ENCODE results near the gene SNU13. TPM values are rescaled to one million over a fixed set of nuclear protein-coding genes. Genes with fewer than 3 reads are reported as not detected.

The SNU13 gene
- total RNA-seq, 2 experiments from 2014 or later: 236 to 242 TPM

DNA sequence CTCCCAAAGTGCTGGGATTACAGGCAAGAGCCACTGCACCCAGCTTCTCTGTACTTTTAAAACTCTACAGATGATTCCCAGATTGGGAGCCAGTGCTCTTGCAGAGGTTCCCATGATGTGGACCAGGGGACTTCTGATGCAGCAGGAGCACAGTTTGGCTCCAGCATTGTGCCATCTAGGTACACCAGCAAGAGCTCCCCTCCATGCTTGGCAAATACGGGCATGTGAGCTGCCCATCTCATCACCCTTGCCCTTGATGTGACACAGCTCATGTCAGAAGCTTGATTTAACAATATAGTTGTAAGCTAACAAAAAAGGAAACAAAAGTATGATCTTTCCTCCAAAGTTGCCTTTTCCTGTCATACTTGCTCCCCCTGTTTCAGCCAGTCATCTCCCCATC, 28.7 kb downstream of the SNU13 start:
- Mint-ChIP-seq H3K27ac (peak overlapping the region; percentile 72), H3K9me3 (no peaks in the 10 kb centered on the region), H3K4me1 (ENCODE audit: low read depth) (no peaks in the 10 kb centered on the region), H3K36me3 (peaks cover 47% of the 10 kb centered on the region), H3K27me3 (no peaks in the 10 kb centered on the region), H3K4me3 (no peak overlapping the region)
- DNase-seq: no peak
- ChIA-PET CTCF (interaction anchor here (1.0 kb wide), 1 partner anchor 13 kb away, joined by 3 read pairs; no protein-coding TSS in a partner anchor), POLR2A (interaction anchor here (0.6 to 0.8 kb wide), 2 partner anchors 9 to 93 kb away, joined by 3 to 5 read pairs; no protein-coding TSS in a partner anchor)
- intact Hi-C loops (cut with micrococcal nuclease): no loop called here

DNA sequence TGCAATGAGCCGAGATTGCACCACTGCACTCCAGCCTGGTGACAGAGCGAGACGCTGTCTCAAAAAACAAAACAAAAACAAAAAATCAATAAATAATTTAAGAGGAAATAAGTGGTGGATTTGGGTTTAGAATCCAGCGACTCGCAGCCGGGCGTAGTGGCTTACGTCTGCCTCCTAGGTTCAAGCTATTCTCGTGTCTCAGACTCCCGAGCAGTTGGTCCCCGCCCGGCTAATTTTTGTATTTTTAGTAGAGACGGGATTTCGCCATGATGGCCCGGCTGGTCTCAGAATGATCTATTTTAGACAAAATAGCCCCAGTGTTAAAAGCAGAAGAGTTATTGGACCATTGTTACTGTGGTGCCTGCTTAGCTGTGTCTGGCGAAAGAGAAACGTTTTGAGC, 29.8 kb downstream of the SNU13 start:
- CTCF ChIA-PET: interaction anchor here (1.4 kb wide), 1 partner anchor 8 kb away, joined by 9 read pairs; no protein-coding TSS in a partner anchor
- POLR2A ChIA-PET: no interaction called here
- Mint-ChIP-seq H3K27me3 (no peaks in the 10 kb centered on the region), H3K9me3 (no peaks in the 10 kb centered on the region), H3K27ac (no peak overlapping the region), H3K36me3 (peaks cover 53% of the 10 kb centered on the region), H3K4me3 (no peak overlapping the region), H3K4me1 (ENCODE audit: low read depth) (no peaks in the 10 kb centered on the region)
- intact Hi-C loops (cut with micrococcal nuclease): no loop called here
- DNase-seq: no peak

DNA sequence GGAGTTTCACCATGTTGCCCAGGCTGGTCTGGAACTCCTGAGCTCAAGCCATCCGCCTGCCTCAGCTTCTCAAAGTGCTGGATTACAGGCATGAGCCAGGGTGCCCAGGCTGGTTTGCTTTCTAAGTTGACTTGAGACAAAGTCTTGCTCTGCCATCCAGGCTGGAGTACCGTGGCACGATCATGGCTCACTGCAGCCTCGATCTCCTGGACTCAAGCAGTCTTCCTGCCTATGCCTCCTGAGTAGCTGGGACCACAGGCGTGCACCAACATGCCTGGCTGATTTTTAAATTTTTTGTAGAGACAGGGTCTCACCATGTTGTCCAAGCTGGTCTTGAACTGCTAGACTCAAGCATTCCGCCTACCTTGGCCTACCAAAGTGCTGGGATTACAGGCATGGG, 31.0 kb downstream of the SNU13 start:
- Mint-ChIP-seq H3K27ac (no peak overlapping the region), H3K27me3 (no peaks in the 10 kb centered on the region), H3K9me3 (no peaks in the 10 kb centered on the region), H3K36me3 (peaks cover 60% of the 10 kb centered on the region), H3K4me1 (ENCODE audit: low read depth) (no peaks in the 10 kb centered on the region), H3K4me3 (no peak overlapping the region)
- DNase-seq: no peak
- POLR2A ChIA-PET: no interaction called here
- CTCF ChIA-PET: interaction anchor here (0.7 to 1.4 kb wide), 2 partner anchors 10 to 241 kb away, joined by 3 to 9 read pairs; no protein-coding TSS in a partner anchor
- intact Hi-C loops (cut with micrococcal nuclease): no loop called here

DNA sequence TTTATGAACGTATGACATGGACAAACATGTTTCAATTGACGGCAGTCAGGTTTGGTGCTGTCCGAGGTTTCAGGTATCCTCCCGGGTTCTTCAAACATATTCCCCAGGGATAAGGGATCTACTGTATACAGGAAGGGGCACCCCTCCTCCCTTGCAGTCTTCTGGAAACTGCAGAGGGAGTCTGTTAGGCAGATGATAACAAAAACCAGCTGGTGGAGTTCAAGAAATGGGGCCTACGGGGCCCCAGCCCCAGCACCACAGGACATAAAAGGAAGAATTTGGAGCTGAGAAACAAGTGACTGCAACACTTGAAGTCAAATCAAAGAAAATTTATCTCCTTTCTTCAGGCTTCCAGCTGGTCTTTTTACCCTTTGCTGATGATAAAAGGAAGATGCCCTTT, 32.1 kb downstream of the SNU13 start:
- no peak for DNase-seq
- CTCF ChIA-PET: interaction anchor here (1.2 to 1.4 kb wide), 2 partner anchors 9 to 10 kb away, joined by 3 to 5 read pairs; no protein-coding TSS in a partner anchor
- Mint-ChIP-seq H3K4me3 (no peak overlapping the region), H3K9me3 (no peaks in the 10 kb centered on the region), H3K4me1 (ENCODE audit: low read depth) (no peaks in the 10 kb centered on the region), H3K27me3 (no peaks in the 10 kb centered on the region), H3K27ac (no peak overlapping the region), H3K36me3 (peaks cover 63% of the 10 kb centered on the region)
- intact Hi-C loops (cut with micrococcal nuclease): no loop called here
- POLR2A ChIA-PET: no interaction called here

DNA sequence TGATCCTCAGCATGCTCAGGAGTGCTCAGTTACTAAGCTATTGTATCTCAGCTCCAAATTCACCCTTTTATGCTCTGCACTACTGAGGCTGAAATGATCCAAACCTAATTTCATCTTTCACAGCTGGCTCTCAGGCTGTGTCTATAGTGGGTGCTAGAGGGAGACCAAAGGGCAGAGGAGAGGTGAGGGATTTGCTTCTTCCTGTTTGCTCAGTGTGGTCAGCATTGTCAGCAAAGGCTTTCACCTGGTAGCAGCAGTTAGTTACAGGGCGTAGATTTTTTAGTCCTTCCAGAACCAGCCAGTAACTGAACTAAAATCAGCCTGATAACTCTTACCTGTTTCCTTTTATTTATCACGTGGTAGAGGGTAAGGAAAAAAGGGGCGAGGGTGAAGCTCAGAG, 34.3 kb downstream of the SNU13 start:
- Mint-ChIP-seq H3K9me3 (no peaks in the 10 kb centered on the region), H3K27ac (peak overlapping the region; percentile 23), H3K4me1 (ENCODE audit: low read depth) (no peaks in the 10 kb centered on the region), H3K36me3 (peaks cover 54% of the 10 kb centered on the region), H3K27me3 (no peaks in the 10 kb centered on the region), H3K4me3 (no peak overlapping the region)
- POLR2A ChIA-PET: interaction anchor here (1.2 kb wide), 1 partner anchor 33 kb away, joined by 3 read pairs; the partner anchor contains the start of genes DESI1 and XRCC6
- intact Hi-C loops (cut with micrococcal nuclease): no loop called here
- CTCF ChIA-PET: interaction anchor here (0.9 to 2.1 kb wide), 2 partner anchors 9 to 12 kb away, joined by 3 to 15 read pairs; no protein-coding TSS in a partner anchor
- DNase-seq: no peak

DNA sequence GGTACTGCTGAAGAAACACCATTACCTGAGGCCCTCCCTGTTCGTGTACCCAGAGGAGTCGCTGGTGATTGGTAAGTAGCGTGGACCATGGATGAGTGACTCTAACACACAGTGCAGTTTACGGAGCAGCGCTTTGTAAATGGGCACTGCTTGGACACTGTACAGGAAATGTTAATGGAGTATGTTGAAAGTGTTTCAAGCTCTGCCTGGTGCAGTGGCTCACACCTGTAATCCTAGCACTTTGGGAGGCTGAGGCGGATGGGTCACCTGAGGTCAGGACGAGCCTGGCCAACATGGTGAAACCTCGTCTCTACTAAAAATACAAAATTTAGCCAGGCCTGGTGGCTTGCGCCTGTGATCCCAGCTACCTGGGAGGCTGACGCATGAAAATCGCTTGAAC, 37.8 kb downstream of the SNU13 start:
- intact Hi-C loops (cut with micrococcal nuclease): no loop called here
- Mint-ChIP-seq H3K4me1 (ENCODE audit: low read depth) (peaks cover 7% of the 10 kb centered on the region), H3K9me3 (no peaks in the 10 kb centered on the region), H3K27me3 (no peaks in the 10 kb centered on the region), H3K27ac (no peak overlapping the region), H3K36me3 (peaks cover 47% of the 10 kb centered on the region), H3K4me3 (no peak overlapping the region)
- DNase-seq: no peak
- ChIA-PET POLR2A (interaction anchor here (0.7 to 1.2 kb wide), 3 partner anchors 9 to 24 kb away, joined by 3 read pairs; no protein-coding TSS in a partner anchor), CTCF (interaction anchor here (0.9 to 2.1 kb wide), 2 partner anchors 16 to 107 kb away, joined by 3 to 14 read pairs; partner anchors contain the start of gene POLR3H)

DNA sequence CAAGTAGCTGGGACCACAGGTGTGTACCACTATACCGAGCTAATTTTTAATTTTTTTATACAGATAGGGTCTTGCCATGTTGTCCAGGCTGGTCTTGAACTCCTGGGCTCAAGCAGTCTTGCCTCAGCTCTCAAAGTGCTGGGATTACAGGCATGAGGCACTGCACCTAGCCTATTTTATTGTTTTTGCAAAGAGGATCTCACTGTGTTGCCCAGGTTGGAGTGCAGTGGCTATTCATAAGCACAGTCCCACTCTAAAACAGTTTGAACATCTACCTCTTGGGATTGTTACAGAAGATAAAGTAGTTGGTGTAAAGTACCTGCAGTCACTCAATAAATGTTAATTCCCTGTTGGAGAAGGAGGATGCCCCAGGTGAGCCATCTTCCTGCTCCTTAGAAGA, 38.4 kb downstream of the SNU13 start:
- Mint-ChIP-seq H3K36me3 (peaks cover 45% of the 10 kb centered on the region), H3K9me3 (no peaks in the 10 kb centered on the region), H3K4me1 (ENCODE audit: low read depth) (peaks cover 7% of the 10 kb centered on the region), H3K4me3 (no peak overlapping the region), H3K27ac (no peak overlapping the region), H3K27me3 (no peaks in the 10 kb centered on the region)
- intact Hi-C loops (cut with micrococcal nuclease): no loop called here
- CTCF ChIA-PET: interaction anchor here (1.3 to 2.6 kb wide), 3 partner anchors 16 to 47 kb away, joined by 3 to 14 read pairs (median 8); no protein-coding TSS in a partner anchor
- POLR2A ChIA-PET: interaction anchor here (1.1 to 1.2 kb wide), 2 partner anchors 9 to 14 kb away, joined by 3 read pairs; no protein-coding TSS in a partner anchor
- no peak for DNase-seq

DNA sequence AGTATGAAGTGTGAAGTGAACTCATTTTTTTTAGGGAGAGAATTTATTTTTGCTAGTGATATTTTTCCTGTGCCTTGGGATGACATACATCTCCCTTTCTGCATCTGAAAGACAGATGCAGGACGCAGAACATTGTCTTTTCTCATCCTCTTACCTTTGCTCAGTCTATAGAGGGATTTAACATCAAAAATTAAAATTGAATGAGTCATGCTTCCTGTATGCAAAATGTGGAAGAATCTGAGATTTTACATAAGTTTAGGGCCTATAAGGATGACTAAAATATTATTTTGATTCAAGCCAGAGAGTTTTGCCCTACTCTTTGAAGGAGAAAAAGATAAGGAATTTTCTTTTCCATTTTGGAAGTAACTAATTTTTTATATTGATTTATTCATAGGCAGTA, 40.2 kb downstream of the SNU13 start:
- no peaks in the 10 kb centered on the region for H3K27me3 Mint-ChIP-seq
- H3K36me3 Mint-ChIP-seq: peaks cover 34% of the 10 kb centered on the region
- H3K4me3 Mint-ChIP-seq: no peak overlapping the region
- H3K27ac Mint-ChIP-seq: no peak overlapping the region
- CTCF ChIA-PET: interaction anchor here (2.6 kb wide), 1 partner anchor 19 kb away, joined by 8 read pairs; no protein-coding TSS in a partner anchor
- H3K9me3 Mint-ChIP-seq: no peaks in the 10 kb centered on the region
- DNase-seq: no peak
- intact Hi-C loops (cut with micrococcal nuclease): no loop called here
- POLR2A ChIA-PET: interaction anchor here (1.1 kb wide), 1 partner anchor 10 kb away, joined by 3 read pairs; no protein-coding TSS in a partner anchor
- peaks cover 7% of the 10 kb centered on the region for H3K4me1 Mint-ChIP-seq (ENCODE audit: low read depth)

DNA sequence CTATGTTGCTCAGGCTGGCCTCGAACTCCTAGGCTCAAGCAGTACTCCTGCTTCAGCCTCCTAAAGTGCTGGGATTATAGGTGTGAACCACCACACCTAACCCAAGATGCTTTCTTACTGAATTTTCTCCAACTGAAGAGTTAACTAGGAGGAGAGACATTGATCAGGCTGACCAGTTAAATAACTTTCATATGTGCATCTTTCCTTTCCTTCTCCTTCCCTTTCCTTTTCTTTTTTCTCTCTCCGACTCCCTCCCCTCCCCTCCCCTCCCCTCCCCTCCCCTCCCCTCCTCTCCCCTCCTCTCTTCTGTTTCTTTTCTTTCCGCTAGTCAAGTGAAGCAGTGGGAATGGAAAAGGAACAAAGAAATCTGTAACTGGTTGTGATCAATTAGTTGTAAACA, 40.9 kb downstream of the SNU13 start:
- no peaks in the 10 kb centered on the region for H3K27me3 Mint-ChIP-seq
- H3K4me1 Mint-ChIP-seq (ENCODE audit: low read depth): peaks cover 7% of the 10 kb centered on the region
- peaks cover 32% of the 10 kb centered on the region for H3K36me3 Mint-ChIP-seq
- no peak overlapping the region for H3K27ac Mint-ChIP-seq
- no peak for DNase-seq
- POLR2A ChIA-PET: no interaction called here
- intact Hi-C loops (cut with micrococcal nuclease): no loop called here
- H3K9me3 Mint-ChIP-seq: no peaks in the 10 kb centered on the region
- H3K4me3 Mint-ChIP-seq: no peak overlapping the region
- CTCF ChIA-PET: interaction anchor here (2.6 kb wide), 1 partner anchor 19 kb away, joined by 8 read pairs; no protein-coding TSS in a partner anchor

DNA sequence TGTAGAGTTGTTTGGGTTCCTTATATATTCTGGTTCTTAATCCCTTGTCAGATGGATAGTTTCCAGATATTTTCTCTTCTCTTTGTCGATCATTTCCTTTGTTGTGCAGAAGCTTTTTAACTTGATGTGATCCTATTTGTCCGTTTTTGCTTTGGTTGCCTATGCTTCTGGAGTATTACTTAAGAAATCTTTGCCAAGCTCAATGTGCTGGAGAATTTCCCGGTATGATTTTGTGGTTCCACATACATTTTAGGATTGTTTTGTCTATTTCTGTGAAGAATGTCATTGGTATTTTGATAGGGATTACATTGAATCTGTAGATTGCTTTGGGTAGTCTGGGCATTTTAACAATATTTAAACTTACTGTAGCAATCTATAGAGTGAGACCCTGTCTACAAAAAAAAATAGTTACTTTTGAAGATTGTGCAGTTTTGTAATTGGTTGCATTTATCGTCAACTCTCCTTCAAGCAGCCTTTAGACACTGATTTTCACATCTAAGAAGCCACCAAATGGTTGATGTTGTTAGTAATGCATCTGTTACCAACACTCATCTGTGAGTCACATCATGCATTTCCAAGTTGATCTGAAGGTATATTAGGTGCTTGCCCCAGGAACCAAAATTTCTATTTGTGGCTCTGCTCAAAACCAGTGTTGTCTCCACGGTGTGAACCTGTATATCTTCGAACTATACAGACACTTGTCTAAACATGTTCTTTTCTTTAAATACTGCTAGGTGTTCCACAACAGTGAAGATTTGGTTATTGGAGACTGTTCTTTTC, 46.1 kb downstream of the SNU13 start:
- ChIA-PET POLR2A (no interaction called here), CTCF (interaction anchor here (0.6 kb wide), 1 partner anchor 50 kb away, joined by 3 read pairs; no protein-coding TSS in a partner anchor)
- H3K27ac Mint-ChIP-seq: no peak overlapping the region
- peaks cover 3% of the 10 kb centered on the region for H3K4me1 Mint-ChIP-seq (ENCODE audit: low read depth)
- no peaks in the 10 kb centered on the region for H3K27me3 Mint-ChIP-seq
- intact Hi-C loops (cut with micrococcal nuclease): no loop called here
- no peak overlapping the region for H3K4me3 Mint-ChIP-seq
- no peaks in the 10 kb centered on the region for H3K9me3 Mint-ChIP-seq
- H3K36me3 Mint-ChIP-seq: peaks cover 40% of the 10 kb centered on the region
- DNase-seq: no peak

DNA sequence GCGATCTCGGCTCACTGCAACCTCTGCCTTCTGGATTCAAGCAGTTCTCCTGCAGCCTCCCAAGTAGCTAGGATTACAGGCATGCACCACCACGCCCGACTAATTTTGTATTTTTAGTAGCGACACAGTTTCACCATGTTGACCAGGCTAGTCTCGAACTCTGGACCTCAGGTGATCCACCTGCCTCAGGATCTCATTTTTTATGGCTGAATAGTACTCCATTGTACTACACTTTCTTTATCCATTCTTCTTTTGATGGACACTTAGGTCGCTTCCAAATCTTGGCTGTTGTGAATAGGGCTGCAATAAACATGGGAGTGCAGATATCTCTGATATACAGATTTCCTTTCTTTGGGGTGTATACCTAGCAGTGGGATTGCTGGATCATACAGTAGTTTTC, 46.8 kb downstream of the SNU13 start:
- intact Hi-C loops (cut with micrococcal nuclease): no loop called here
- ChIA-PET POLR2A (no interaction called here), CTCF (interaction anchor here (0.6 kb wide), 1 partner anchor 50 kb away, joined by 3 read pairs; no protein-coding TSS in a partner anchor)
- Mint-ChIP-seq H3K4me1 (ENCODE audit: low read depth) (peaks cover 3% of the 10 kb centered on the region), H3K4me3 (no peak overlapping the region), H3K36me3 (peaks cover 42% of the 10 kb centered on the region), H3K27me3 (no peaks in the 10 kb centered on the region), H3K9me3 (no peaks in the 10 kb centered on the region), H3K27ac (no peak overlapping the region)
- no peak for DNase-seq

DNA sequence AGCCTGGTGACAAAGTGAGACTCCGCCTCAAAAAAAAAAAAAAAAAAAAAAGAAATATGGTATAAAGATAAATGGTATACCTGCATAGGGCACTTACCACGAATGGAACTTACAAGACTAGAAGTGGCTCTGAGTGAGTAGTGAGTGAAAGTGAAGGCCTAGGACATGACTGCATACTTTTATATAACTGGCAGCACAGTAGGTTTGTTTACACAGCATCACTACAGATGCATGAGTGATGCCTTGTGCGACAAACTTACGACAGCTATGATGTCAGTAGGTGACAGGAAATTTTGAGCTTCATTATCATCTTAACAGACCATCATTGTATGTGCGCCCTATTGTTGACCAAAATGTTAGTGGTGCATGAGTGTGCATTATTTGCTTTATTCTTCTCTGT, 49.9 kb downstream of the SNU13 start:
- no peaks in the 10 kb centered on the region for H3K27me3 Mint-ChIP-seq
- DNase-seq: no peak
- intact Hi-C loops (cut with micrococcal nuclease): no loop called here
- no peak overlapping the region for H3K27ac Mint-ChIP-seq
- POLR2A ChIA-PET: interaction anchor here (1.1 kb wide), 1 partner anchor 10 kb away, joined by 3 read pairs; no protein-coding TSS in a partner anchor
- H3K9me3 Mint-ChIP-seq: no peaks in the 10 kb centered on the region
- H3K4me3 Mint-ChIP-seq: no peak overlapping the region
- CTCF ChIA-PET: interaction anchor here (0.6 kb wide), 1 partner anchor 12 kb away, joined by 5 read pairs; no protein-coding TSS in a partner anchor
- H3K4me1 Mint-ChIP-seq (ENCODE audit: low read depth): peaks cover 3% of the 10 kb centered on the region
- H3K36me3 Mint-ChIP-seq: peaks cover 57% of the 10 kb centered on the region

Data from activated CD4-positive, alpha-beta memory T cell treated with anti-CD3 and anti-CD28 coated beads for 36 hours (primary cell).